Measurements from ENCODE around the gene BHLHE23.

Gene BHLHE23

DNA sequence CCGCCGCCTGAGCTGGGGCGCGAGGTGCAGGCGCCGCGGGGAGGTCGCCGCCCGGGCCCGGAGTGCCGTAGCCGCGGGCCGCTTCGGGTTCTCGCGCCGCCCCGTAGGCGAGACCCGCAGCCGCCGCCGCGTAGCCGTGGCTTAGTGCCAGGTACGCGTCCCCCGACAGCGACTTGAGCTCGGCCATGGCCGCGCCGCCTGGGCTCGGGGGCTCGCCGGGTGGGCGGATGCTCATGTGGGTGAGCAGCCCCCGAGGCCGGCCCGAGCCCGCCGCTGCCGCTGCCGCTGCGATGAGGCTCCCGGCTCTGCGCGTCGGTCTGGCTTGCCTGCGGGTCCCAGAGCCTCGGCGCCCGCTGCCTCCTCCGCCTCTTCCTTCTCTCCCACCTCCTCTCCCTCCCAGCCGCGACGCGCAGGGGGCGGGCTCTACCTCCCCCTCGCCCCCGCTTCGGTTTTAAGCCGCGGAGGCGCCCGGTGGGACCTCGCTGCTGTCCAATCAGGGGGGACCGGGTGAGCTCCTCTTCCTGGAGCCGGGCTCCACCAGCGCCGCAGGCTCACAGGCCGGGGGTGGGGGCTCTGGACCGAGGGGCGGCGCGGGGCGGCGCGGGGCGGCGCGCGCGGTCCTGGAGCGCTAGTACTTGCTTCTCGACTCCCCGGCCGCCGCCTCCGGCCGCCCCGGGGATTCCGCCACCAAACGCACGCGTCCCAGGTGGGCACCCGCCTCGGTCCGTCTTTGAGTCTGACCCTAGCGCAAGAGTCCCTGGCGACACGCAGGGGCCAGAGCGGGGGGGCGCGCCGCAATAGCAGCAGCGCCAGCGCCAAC lies at the start of gene BHLHE23:
BHLHE23 (minus strand) TSS at position 425 of the 820 bp plus-strand sequence; CDS start at position 235, 190 bp downstream.
- in situ Hi-C loops (cut with MboI; ENCODE audit: low sequenced_read_pairs), result no loop called here

GRCh38 chr20:63055575-63056235 lies 48.9 kb upstream of the BHLHE23 start:
- in situ Hi-C loops (cut with MboI; ENCODE audit: low sequenced_read_pairs), result no loop called here

DNA sequence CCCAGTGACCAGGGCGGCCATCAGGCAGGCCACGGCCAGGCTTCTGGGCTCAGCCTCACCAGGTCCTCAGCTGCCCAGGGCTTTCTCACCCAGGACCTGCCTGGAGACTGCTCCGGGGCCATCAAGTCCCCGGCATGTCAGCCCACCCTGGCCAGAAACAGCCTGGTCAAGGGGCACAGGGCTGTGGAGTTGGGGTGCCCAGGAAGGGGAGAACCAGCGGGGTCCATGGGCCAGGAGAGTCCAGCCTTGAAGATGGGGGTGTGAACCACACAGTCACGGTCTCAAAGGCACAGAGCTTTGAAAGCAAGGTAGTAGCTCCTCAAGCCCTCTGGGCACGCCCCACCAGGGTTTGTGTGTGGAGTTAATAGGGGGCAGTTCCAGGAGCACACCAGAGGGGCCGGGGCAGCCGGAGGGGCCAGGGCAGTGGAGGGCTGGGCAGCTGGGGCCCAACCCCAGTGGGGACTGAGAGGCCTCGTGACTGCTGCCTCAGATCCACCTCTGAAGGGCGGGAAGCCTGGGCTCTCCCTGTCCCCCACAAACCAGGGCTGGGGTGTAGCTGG lies 48.0 kb upstream of the BHLHE23 start:
- in situ Hi-C loops (cut with MboI; ENCODE audit: low sequenced_read_pairs), result no loop called here

DNA sequence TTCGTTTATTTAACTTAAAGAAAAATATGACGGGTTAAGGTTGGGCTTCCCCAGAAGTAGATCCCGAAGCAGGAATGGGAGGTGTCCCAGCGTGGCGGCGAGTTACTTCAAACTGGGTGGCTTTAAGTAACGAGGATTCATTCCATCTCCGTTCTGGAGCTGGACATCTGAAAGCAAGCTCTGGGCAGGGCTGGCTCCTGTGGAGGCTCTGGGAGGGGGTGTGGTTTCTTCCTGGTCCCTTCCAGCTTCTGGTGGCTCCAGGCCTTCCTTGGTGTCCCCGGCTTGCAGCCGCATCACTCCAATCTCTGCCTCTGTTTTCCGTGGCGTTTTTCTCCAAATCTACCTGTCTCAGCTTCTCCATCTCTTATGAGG lies 47.3 kb upstream of the BHLHE23 start:
- in situ Hi-C loops (cut with MboI; ENCODE audit: low sequenced_read_pairs), result no loop called here

- in situ Hi-C loops (cut with MboI; ENCODE audit: low sequenced_read_pairs), result no loop called here
Measured at GRCh38 chr20:63053432-63054102, 46.8 kb upstream of the BHLHE23 start.

GRCh38 chr20:63052571-63053431 lies 46.0 kb upstream of the BHLHE23 start:
- in situ Hi-C loops (cut with MboI; ENCODE audit: low sequenced_read_pairs), result no loop called here

DNA sequence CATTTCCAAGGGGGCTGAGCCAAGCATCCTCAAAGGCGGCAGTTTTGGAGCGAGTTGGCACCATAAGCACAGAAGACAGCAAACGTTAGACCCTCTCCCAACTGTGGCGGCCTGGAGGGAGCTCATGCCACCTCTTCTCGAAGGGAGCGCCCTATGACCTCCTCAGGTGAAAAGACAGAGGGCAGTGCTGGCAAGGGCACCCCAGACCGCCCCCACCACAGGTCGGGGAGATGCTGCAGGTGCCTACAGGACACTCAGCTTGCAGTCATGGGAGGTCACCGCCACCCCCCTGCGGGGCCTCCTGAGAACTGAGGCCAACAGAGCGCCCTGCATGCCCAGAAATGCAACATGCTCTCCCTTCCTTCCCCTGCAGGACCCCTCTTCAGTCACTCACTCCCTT lies 45.1 kb upstream of the BHLHE23 start:
- in situ Hi-C loops (cut with MboI; ENCODE audit: low sequenced_read_pairs), result no loop called here

GRCh38 chr20:63051186-63051860 lies 44.6 kb upstream of the BHLHE23 start:
- in situ Hi-C loops (cut with MboI; ENCODE audit: low sequenced_read_pairs), result no loop called here

GRCh38 chr20:63050406-63050805 lies 43.6 kb upstream of the BHLHE23 start:
- in situ Hi-C loops (cut with MboI; ENCODE audit: low sequenced_read_pairs), result no loop called here

DNA sequence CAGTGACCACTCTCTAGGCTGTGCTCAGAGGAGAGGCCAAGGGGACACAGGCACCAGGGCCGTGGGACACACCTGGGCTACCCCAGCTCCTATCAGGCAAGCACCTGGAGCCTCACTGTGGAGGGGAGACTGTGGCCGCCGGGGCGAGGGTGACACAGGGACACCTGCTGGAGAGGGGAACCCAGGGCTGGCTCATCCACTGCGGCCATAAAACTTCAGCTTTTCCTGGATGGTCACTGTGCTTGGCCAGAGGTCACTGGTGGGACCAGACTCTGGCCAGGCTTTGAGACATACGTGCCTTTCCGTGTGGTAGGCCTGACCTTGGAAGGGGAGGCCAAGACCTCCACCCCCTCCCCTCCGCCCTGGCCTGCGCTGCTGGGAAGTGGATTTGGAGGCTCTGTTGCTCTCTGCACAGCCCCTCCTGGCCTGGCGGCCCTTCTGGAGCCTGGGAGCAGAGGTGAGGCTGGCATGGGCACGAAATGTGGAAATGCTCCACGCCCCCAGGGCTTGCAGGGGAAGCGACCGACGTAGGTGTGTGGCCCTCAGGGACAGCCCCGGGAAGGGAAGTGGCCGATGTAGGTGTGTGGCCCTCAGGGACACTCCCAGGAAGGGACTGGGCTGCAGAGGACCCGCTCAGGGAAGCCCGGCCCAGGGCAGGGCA lies 42.9 kb upstream of the BHLHE23 start:
- in situ Hi-C loops (cut with MboI; ENCODE audit: low sequenced_read_pairs), result no loop called here

- in situ Hi-C loops (cut with MboI; ENCODE audit: low sequenced_read_pairs), result no loop called here
Measured at GRCh38 chr20:63049191-63049518, 42.4 kb upstream of the BHLHE23 start.

GRCh38 chr20:63048516-63049190 lies 41.9 kb upstream of the BHLHE23 start:
- in situ Hi-C loops (cut with MboI; ENCODE audit: low sequenced_read_pairs), result no loop called here

- in situ Hi-C loops (cut with MboI; ENCODE audit: low sequenced_read_pairs), result no loop called here
Measured at GRCh38 chr20:63047946-63048345, 41.2 kb upstream of the BHLHE23 start.

- in situ Hi-C loops (cut with MboI; ENCODE audit: low sequenced_read_pairs), result no loop called here
Measured at GRCh38 chr20:63047267-63047666, 40.5 kb upstream of the BHLHE23 start.

- in situ Hi-C loops (cut with MboI; ENCODE audit: low sequenced_read_pairs), result no loop called here
Measured at GRCh38 chr20:63046841-63047240, 40.1 kb upstream of the BHLHE23 start.

DNA sequence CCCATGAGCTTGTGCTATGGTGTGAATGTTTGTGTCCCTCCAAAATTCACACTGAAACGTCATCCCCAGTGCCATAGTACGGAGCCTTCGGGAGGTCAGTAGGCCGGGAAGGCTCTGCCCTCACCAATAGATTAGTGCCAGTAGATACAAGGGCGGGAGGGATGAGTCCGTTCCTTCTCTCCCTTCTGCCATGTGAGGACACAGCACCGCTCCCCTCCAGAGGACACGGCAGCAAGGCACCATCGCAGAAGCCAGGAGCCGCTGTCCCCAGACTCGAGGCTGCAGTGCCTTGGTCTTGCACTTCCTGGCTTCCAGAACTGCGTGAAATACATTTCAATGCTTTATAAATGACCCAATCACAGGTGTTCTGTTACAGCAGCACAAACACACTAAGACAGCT lies 39.2 kb upstream of the BHLHE23 start:
- in situ Hi-C loops (cut with MboI; ENCODE audit: low sequenced_read_pairs), result no loop called here

GRCh38 chr20:63045401-63045800 lies 38.6 kb upstream of the BHLHE23 start:
- in situ Hi-C loops (cut with MboI; ENCODE audit: low sequenced_read_pairs), result no loop called here

GRCh38 chr20:63044605-63045004 lies 37.8 kb upstream of the BHLHE23 start:
- in situ Hi-C loops (cut with MboI; ENCODE audit: low sequenced_read_pairs), result no loop called here

DNA sequence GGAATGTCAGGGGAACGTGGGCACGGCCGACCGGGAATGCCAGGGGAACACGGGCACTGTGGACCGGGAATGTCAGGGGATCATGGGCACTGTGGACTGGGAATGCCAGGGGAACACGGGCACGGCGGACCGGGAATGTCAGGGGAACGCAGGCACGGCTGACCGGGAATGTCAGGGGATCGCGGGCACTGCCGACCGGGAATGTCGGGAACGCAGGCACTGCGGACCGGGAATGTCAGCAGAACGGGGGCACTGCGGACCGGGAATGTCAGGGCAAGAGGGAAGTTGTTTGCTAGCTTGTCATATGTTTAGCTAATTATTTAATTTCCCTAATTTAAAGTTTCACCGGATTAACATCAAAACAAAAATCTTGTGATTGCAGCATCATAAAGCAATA lies 37.4 kb upstream of the BHLHE23 start:
- in situ Hi-C loops (cut with MboI; ENCODE audit: low sequenced_read_pairs), result no loop called here

Measured in HL-60/S4 treated with retinoic acid at 250 ng/mL for 4 days and 3 days (cell line).